ENCODE data around the gene BPIFB6.

GRCh38 chr20:33017542-33017941, 13.9 kb upstream of the BPIFB6 start:
- TF ChIP-seq POLR2A (IDR thresholded peaks at IDR 0.05): no peak
- TF ChIP-seq, protein P1, sequence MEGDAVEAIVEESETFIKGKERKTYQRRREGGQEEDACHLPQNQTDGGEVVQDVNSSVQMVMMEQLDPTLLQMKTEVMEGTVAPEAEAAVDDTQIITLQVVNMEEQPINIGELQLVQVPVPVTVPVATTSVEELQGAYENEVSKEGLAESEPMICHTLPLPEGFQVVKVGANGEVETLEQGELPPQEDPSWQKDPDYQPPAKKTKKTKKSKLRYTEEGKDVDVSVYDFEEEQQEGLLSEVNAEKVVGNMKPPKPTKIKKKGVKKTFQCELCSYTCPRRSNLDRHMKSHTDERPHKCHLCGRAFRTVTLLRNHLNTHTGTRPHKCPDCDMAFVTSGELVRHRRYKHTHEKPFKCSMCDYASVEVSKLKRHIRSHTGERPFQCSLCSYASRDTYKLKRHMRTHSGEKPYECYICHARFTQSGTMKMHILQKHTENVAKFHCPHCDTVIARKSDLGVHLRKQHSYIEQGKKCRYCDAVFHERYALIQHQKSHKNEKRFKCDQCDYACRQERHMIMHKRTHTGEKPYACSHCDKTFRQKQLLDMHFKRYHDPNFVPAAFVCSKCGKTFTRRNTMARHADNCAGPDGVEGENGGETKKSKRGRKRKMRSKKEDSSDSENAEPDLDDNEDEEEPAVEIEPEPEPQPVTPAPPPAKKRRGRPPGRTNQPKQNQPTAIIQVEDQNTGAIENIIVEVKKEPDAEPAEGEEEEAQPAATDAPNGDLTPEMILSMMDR (IDR thresholded peaks at IDR 0.05): no peak

Data from esophagus squamous epithelium (tissue), 4 donors.